Lower leg skin (tissue), 4 donors: ENCODE data around the gene GPR157. TPM values are rescaled to one million over a fixed set of nuclear protein-coding genes. Genes with fewer than 3 reads are reported as not detected.

Experiments
- DNase-seq, 2 donors: peaks; one replicate each; pipeline ENCODE4 v3.0.0-alpha.2; 2019; ENCODE audit warnings: low spot score in 2 of 2
- H3K4me3 ChIP-seq: fragments of 200-600 bp; sonication (generic); 2 replicates; pipeline ENCODE4 v1.5.1; 2017; ENCODE audit warnings: mild to moderate bottlenecking, low read depth; ENCODE audit not compliant: poor library complexity, severe bottlenecking
- CTCF ChIP-seq, 3 donors: fragments of 450-650 bp; IDR thresholded peaks; one replicate each; pipeline ENCODE4 v1.5.1; 2016; ENCODE audit warnings: antibody characterized with exemption in 3 of 3, mild to moderate bottlenecking in 3 of 3, moderate library complexity in 2 of 3
- POLR2A ChIP-seq, 2 donors: fragments of 450-650 bp; IDR thresholded peaks; one replicate each; pipeline ENCODE4 v1.6.1; 2016 to 2017; ENCODE audit warnings: antibody characterized with exemption in 2 of 2, mild to moderate bottlenecking in 1 of 2, moderate library complexity in 1 of 2
- WGBS, 2 donors: methylation state at CpG; one replicate each; pipeline ENCODE4 v1.1.5; 2018; 5-methylcytosine and 5-hydroxymethylcytosine counted together
- intact Hi-C: fragments of 100-400 bp; cut with DNase I; formaldehyde crosslinking; loops from one replicate; pipeline ENCODE4 v1.15.0; 2023; ENCODE audit warnings: low total_unique reads
- total RNA-seq, 4 donors: library from RNA; depleted of rRNA; stranded (reverse); fragments of >200 nt; gene quantifications; one replicate each; pipeline ENCODE4 v1.1.0, GENCODE V29; 2016

Gene GPR157
- total RNA-seq, 4 donors from 2014 or later = 49.5 to 95.7 (median 60.8) TPM

- no peak overlapping the region for H3K4me3 ChIP-seq
- 19 to 33% methylated on average over 5 of the region's 5 CpGs for WGBS, 2 donors
- intact Hi-C loops = no loop called here
- TF ChIP-seq CTCF (IDR thresholded peaks at IDR 0.05) (no peak), POLR2A (IDR thresholded peaks at IDR 0.05) (no peak)
- DNase-seq = no peak
Observed at GRCh38 chr1:9086045-9086444, 42.9 kb downstream of the GPR157 start.

GRCh38 chr1:9085306-9085940, 43.5 kb downstream of the GPR157 start:
- DNase-seq = no peak
- intact Hi-C loops = no loop called here
- WGBS, 2 donors = 40 to 46% methylated on average over 7 of the region's 7 CpGs
- no peak overlapping the region for H3K4me3 ChIP-seq
- TF ChIP-seq CTCF (IDR thresholded peaks at IDR 0.05) (no peak), POLR2A (IDR thresholded peaks at IDR 0.05) (no peak)

- DNase-seq = no peak
- intact Hi-C loops = no loop called here
Observed at GRCh38 chr1:9084906-9085305, 44.0 kb downstream of the GPR157 start.

GRCh38 chr1:9081473-9081872, 47.4 kb downstream of the GPR157 start:
- TF ChIP-seq CTCF (IDR thresholded peaks at IDR 0.05) (no peak), POLR2A (IDR thresholded peaks at IDR 0.05) (no peak)
- intact Hi-C loops = no loop called here
- WGBS, 2 donors = 72 to 75% methylated on average over 3 of the region's 3 CpGs

More at GRCh38 chr1:9084906-9085305, 44.0 kb downstream of the GPR157 start:
- H3K4me3 ChIP-seq = no peak overlapping the region
- TF ChIP-seq POLR2A (IDR thresholded peaks at IDR 0.05) = no peak
- TF ChIP-seq CTCF (IDR thresholded peaks at IDR 0.05) = no peak
- WGBS, 2 donors = 40 to 54% methylated on average over 8 of the region's 8 CpGs

GRCh38 chr1:9080705-9081291, 48.1 kb downstream of the GPR157 start:
- 60% methylated on average over 6 of the region's 6 CpGs for WGBS, 2 donors
- DNase-seq = no peak
- no peak overlapping the region for H3K4me3 ChIP-seq
- TF ChIP-seq CTCF (IDR thresholded peaks at IDR 0.05) (no peak), POLR2A (IDR thresholded peaks at IDR 0.05) (no peak)
- intact Hi-C loops = no loop called here

More at GRCh38 chr1:9081473-9081872, 47.4 kb downstream of the GPR157 start:
- H3K4me3 ChIP-seq = no peak overlapping the region
- no peak for DNase-seq
